Adrenal gland (tissue), 12 donors: ENCODE measurements around the gene IRS2. TPM values are rescaled to one million over a fixed set of nuclear protein-coding genes. Genes with fewer than 3 reads are reported as not detected.

ENCODE experiments used
- DNase-seq, 7 donors: peaks; one replicate each; pipeline ENCODE4 v3.0.0-alpha.2; 2019 to 2020
- H3K27ac ChIP-seq, 5 donors: fragments of 200-600 bp; sonication (generic) in 4 of 5; 1 replicate in 3 of 5; 2 replicates in 2 of 5; pipeline versions ENCODE4 v1.5.1 to v1.8.0; 2016 to 2020; ENCODE audit warnings: mild to moderate bottlenecking in 1 of 5
- H3K27me3 ChIP-seq: fragments of 200-600 bp; 2 replicates; pipeline ENCODE4 v1.8.0; 2021
- H3K36me3 ChIP-seq, 2 donors: fragments of 200-600 bp; replicated peaks in 1 of 2; 1 replicate in 1 of 2; 2 replicates in 1 of 2; pipeline versions ENCODE4 v1.5.1 to v1.8.0; 2018 to 2022
- H3K4me1 ChIP-seq, 2 donors: fragments of 200-600 bp; replicated peaks in 1 of 2; 1 replicate in 1 of 2; 2 replicates in 1 of 2; pipeline versions ENCODE4 v1.5.1 to v1.8.0; 2018 to 2021
- H3K4me3 ChIP-seq, 4 donors: fragments of 200-600 bp; sonication (generic) in 3 of 4; one replicate each; pipeline ENCODE4 v1.5.1; 2016 to 2018
- H3K9me3 ChIP-seq, 3 donors: fragments of 200-600 bp; sonication (generic) in 1 of 3; replicated peaks in 1 of 3; 1 replicate in 2 of 3; 2 replicates in 1 of 3; pipeline versions ENCODE4 v1.5.1 to v1.8.0; 2016 to 2021
- CTCF ChIP-seq, 6 experiments: fragments of 450-650 bp in 4 of 6; fragments of 200-600 bp in 2 of 6; sonication (generic) in 1 of 6; IDR thresholded peaks; 1 replicate in 5 of 6; 2 replicates in 1 of 6; pipeline versions ENCODE4 v1.5.1 to v1.8.0; 2016 to 2021; ENCODE audit warnings: antibody characterized with exemption in 6 of 6, mild to moderate bottlenecking in 2 of 6, moderate library complexity in 1 of 6
- POLR2A ChIP-seq, 2 donors: fragments of 450-650 bp; IDR thresholded peaks; one replicate each; pipeline ENCODE4 v1.6.1; 2017; ENCODE audit warnings: antibody characterized with exemption in 2 of 2, mild to moderate bottlenecking in 2 of 2, moderate library complexity in 1 of 2
- WGBS, 4 donors: extraction: QIAGEN DNeasy Blood & Tissue Kit in 2 of 4; methylation state at CpG; one replicate each; pipeline versions ENCODE4 v1.1.5 to v1.1.7; 2013 to 2017; 5-methylcytosine and 5-hydroxymethylcytosine counted together
- intact Hi-C, 2 donors: fragments of 100-400 bp; cut with DNase I; formaldehyde crosslinking; loops; one replicate each; pipeline versions ENCODE4 v1.14.1 to v1.15.0; 2022 to 2023
- polyA plus RNA-seq, 3 donors: library from polyadenylated mRNA; stranded (reverse); fragments of 200-250 nt in 2 of 3; fragments of 350-450 nt in 1 of 3; fragmentation: Illumina TruSeq in 1 of 3; extraction: RNeasy Lipid Tissue Mini Kit (QIAGEN cat#74804) in 1 of 3; gene quantifications; one replicate each; pipeline ENCODE4 v1.2.3, GENCODE V29; 2013 to 2014
- total RNA-seq, 9 donors: library from RNA; depleted of rRNA in 4 of 9; stranded (reverse); fragments of >200 nt in 4 of 9; fragments of 120-200 nt in 1 of 9; fragmentation: NEBNext Ultra II Directional in 1 of 9; extraction: Animal tissue kit (Norgen Biotek cat#: 25700) in 1 of 9; gene quantifications; one replicate each; pipeline versions ENCODE4 v1.1.0 to v1.2.4, GENCODE V29; 2013 to 2023
- donor health status: healthy with polysubstance abuse.
- donor health status: Bipolar disorder and iron deficiency.
- donor health status: DM: yes; HTN: yes; CAD: no.
- donor health status: DM: no; HTN: no; CAD: no.
- donor health status: DM: no; HTN: no; CAD: no.
- donor health status: DM: yes; HTN: yes; CAD: no.

Gene IRS2
- total and polyA plus RNA-seq, 12 donors: 11.0 to 84.2 (median 47.4) TPM

- Histone ChIP-seq H3K27me3 (no peaks in the 10 kb centered on the region), H3K4me3 (no peak overlapping the region), H3K9me3 (no peaks in the 10 kb centered on the region), H3K4me1 (peaks cover 11 to 27% of the 10 kb centered on the region in 2 donors), H3K27ac (no peak overlapping the region), H3K36me3 (no peaks in the 10 kb centered on the region)
- DNase-seq: no peak
- intact Hi-C loops: no loop called here
- TF ChIP-seq POLR2A (IDR thresholded peaks at IDR 0.05) (no peak), CTCF (IDR thresholded peaks at IDR 0.05) (no peak)
- WGBS, 4 donors: 91 to 98% (median 95%) methylated on average over 3 of the region's 3 CpGs
These were observed 83.1 kb downstream of the IRS2 start for GRCh38 chr13:109703250-109703649.
